A673 (cell line): ENCODE measurements around the gene AHCY.

Experiments
- EZH2 ChIP-seq: fragments of 200-600 bp; sonication (generic); IDR thresholded peaks from 2 replicates; pipeline ENCODE4 v1.6.1; 2017; ENCODE audit warnings: borderline replicate concordance, low read depth, mild to moderate bottlenecking, mixed read lengths, antibody characterized with exemption, low read length; ENCODE audit not compliant: poor library complexity, severe bottlenecking
- TF ChIP-seq, protein P1 (sequence below): fragments of 300-800, 200-600 bp; sonication (generic); conservative IDR thresholded peaks from 2 replicates; pipeline ENCODE4 v1.5.1; 2017; ENCODE audit warnings: low read depth, mild to moderate bottlenecking, antibody characterized with exemption, low read length, moderate library complexity, mixed read lengths

DNA sequence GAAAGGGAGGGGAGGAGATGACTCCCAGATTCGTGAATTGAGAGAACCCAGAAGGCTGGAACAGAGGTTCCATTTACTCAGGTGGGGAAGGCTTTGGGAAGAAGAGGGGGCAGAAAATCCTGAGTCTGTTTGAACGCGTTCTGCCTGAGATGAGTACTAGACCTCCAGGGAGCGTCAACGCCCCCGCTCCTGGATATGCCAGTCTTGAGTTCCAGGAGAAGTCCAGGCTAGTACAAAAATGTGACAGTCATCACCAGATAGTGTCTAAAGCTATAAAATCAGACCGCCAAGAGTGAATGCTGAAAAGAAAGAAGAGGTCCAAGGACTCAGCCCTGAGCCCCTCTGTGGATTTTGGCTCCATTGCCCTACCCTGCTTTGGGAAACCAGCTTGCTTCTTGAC lies 8.6 kb downstream of the AHCY start:
- TF ChIP-seq, protein P1, sequence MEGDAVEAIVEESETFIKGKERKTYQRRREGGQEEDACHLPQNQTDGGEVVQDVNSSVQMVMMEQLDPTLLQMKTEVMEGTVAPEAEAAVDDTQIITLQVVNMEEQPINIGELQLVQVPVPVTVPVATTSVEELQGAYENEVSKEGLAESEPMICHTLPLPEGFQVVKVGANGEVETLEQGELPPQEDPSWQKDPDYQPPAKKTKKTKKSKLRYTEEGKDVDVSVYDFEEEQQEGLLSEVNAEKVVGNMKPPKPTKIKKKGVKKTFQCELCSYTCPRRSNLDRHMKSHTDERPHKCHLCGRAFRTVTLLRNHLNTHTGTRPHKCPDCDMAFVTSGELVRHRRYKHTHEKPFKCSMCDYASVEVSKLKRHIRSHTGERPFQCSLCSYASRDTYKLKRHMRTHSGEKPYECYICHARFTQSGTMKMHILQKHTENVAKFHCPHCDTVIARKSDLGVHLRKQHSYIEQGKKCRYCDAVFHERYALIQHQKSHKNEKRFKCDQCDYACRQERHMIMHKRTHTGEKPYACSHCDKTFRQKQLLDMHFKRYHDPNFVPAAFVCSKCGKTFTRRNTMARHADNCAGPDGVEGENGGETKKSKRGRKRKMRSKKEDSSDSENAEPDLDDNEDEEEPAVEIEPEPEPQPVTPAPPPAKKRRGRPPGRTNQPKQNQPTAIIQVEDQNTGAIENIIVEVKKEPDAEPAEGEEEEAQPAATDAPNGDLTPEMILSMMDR: no peak
- TF ChIP-seq EZH2: no peak
